ENCODE measurements around the gene UPK3BL1. TPM values are rescaled to one million over a fixed set of nuclear protein-coding genes. Genes with fewer than 3 reads are reported as not detected.
A peak's percentile ranks its signal among the peaks of the same experiment; 100 is the strongest.
"Not testable (repeated sequence)": the region's sequence is repeated elsewhere in the genome, so short reads cannot be mapped to it uniquely, and the experiment has no call there.

UPK3BL1 gene, protein sequence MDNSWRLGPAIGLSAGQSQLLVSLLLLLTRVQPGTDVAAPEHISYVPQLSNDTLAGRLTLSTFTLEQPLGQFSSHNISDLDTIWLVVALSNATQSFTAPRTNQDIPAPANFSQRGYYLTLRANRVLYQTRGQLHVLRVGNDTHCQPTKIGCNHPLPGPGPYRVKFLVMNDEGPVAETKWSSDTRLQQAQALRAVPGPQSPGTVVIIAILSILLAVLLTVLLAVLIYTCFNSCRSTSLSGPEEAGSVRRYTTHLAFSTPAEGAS
- 1 to 10 TPM; 9.6 to 9.7 TPM for total RNA-seq

DNA sequence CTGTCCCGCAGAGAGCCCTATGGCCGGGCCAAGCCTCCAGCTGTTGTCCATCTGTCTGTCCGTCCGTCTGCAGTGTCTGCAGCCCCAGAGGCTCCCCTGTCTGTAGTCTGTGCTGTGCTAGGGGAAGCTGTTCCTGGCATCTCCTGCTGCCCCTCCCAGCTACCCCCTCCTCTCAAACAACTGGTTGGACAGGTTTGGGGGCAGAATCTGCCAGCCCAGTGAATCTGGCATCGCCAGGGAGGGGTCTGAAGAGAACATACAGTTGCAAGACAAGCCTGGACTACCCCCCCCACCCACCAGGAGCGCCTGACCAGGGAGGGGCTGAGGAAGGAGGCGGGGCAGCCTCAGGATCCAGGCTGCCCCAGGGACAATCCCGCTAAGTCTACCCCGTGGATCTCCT is at the start of gene UPK3BL1:
Gene UPK3BL1, minus strand, starts transcription at position 101 of the 400 bp plus-strand sequence. Its CDS starts 50 bp downstream, at position 51.
- H3K4me1 Mint-ChIP-seq (ENCODE audit: low read depth); H3K9me3 Mint-ChIP-seq; intact Hi-C loops (cut with micrococcal nuclease); CTCF ChIA-PET; H3K27me3 Mint-ChIP-seq (ENCODE audit: low read depth); H3K27ac Mint-ChIP-seq; H3K4me3 Mint-ChIP-seq; DNase-seq; H3K36me3 Mint-ChIP-seq (ENCODE audit: low read depth): not testable (repeated sequence)

DNA sequence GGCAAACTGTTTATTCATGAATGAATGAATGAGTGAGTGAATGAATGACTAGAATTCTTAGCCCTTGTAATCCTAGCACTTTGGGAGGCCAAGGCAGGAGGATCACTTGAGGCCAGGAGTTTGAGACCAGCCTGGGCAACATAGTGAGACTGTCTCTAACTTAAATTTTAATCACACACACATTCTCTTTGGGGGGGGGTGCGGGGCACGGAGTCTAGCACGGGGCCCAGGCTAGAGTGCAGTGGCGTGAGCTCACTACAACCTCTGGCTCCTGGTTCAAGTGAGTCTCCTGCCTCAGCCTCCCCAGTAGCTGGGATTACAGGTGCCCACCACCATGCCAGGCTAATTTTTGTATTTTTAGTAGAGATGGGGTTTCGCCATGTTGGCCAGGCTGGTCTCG is 48.0 kb upstream of the UPK3BL1 start:
- DNase-seq; H3K4me1 Mint-ChIP-seq (ENCODE audit: low read depth); H3K27me3 Mint-ChIP-seq (ENCODE audit: low read depth); intact Hi-C loops (cut with micrococcal nuclease); H3K36me3 Mint-ChIP-seq (ENCODE audit: low read depth); H3K9me3 Mint-ChIP-seq; H3K27ac Mint-ChIP-seq; H3K4me3 Mint-ChIP-seq: not testable (repeated sequence)
- CTCF ChIA-PET, result interaction anchor here (1.2 kb wide), 1 partner anchor 385 kb away, joined by 3 read pairs; no protein-coding TSS in a partner anchor

DNA sequence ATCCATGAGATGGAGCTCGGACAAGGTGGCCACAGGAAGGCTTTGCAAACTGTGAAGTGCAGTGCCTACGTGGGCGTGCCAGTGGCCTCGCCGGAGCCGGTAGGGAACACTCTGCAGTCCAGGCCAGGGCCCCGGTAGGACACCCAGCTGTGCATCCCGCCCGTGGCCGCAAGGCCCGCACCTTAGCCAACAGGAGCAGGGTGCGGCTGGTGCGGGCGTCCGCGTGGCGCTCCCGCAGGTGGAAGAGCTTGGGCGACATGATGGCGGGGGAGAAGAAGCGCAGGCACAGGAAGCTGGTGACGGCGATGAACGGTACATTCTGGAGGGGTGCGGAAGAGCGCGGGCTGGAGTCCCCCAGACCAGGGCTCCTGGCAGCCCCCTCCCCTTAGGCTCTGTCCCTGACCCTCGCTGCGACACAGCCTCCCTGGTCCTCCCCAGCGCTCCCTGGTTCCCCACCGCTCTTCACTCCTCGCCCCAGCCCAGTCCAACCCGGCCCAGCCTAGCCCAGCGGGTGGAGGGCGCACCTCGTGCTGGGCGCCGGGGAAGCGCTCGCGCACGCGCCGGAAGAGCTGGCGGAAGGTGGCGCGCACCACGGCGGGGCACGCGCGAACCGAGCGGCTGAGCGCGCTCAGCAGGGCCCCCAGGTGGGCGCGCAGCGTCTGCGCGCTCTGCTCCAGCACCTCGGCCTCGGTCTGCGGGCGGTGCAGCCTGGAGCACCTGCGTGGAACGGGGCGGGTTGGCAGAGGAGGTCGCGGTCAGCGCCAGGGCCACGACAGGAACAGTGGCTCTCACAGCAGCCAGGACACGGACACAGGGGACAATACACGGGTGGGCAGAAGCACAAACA is 47.1 kb upstream of the UPK3BL1 start:
- intact Hi-C loops (cut with micrococcal nuclease); CTCF ChIA-PET; H3K4me1 Mint-ChIP-seq (ENCODE audit: low read depth); H3K4me3 Mint-ChIP-seq; H3K27ac Mint-ChIP-seq; DNase-seq; H3K27me3 Mint-ChIP-seq (ENCODE audit: low read depth); H3K9me3 Mint-ChIP-seq; H3K36me3 Mint-ChIP-seq (ENCODE audit: low read depth): not testable (repeated sequence)

DNA sequence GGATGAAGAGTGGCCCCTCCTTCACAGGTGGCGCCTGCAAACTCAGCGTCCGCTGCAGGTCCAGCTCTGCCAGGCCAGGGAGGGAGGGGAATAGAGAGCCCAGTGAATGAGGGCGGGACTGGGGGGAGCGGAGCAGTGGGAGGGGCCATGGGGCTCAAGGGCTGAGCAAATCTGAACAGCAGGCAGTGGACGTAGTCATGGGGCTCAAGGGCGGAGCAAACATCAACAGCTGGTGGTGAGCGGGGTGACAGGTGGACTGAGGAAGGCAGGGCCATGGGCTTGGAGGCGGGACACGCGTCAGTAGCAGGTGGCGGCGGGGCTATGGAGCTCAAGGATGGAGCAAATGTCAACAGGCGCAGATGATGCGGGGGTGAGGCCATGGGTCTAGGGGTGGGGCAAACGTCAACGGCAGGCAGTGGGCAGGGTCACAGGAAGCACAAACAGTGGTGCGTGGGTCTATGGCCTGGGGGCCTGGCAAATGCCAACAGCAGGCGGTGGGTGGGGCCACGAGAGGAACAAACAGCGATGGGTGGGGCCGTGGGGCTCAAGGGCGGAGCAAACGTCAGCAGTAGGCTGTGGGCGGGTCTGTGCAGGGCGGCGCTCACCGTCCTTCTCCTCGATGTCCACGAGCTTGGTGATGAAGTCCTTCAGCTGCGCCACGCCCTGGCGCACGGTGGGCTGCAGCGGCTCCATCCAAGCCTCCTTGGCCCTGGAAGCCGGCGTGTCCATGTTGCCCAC is 45.9 kb upstream of the UPK3BL1 start:
- H3K4me3 Mint-ChIP-seq; H3K27ac Mint-ChIP-seq; H3K4me1 Mint-ChIP-seq (ENCODE audit: low read depth); H3K27me3 Mint-ChIP-seq (ENCODE audit: low read depth); H3K36me3 Mint-ChIP-seq (ENCODE audit: low read depth); CTCF ChIA-PET; intact Hi-C loops (cut with micrococcal nuclease); H3K9me3 Mint-ChIP-seq; DNase-seq: not testable (repeated sequence)

DNA sequence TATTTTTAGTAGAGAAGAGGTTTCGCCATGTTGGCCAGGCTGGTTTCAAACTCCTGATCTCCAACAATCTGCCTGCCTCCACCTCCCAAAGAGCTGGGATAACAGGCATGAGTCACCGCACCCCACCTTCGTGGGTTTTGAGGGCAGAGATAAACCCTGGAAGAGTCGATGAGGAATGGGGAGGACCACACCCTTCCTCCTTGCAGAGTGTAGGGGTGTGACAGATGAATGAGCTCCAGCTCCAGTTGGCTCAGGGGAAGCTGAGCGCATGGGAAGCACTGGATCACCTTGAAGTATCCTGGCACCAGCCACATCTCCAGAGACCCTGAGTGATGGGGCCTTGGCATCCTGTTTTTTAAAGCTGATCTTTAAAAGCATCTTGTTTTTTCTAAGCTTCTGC is 40.0 kb upstream of the UPK3BL1 start:
- H3K4me1 Mint-ChIP-seq (ENCODE audit: low read depth); intact Hi-C loops (cut with micrococcal nuclease); H3K27me3 Mint-ChIP-seq (ENCODE audit: low read depth); H3K27ac Mint-ChIP-seq; CTCF ChIA-PET; H3K36me3 Mint-ChIP-seq (ENCODE audit: low read depth); H3K4me3 Mint-ChIP-seq; DNase-seq; H3K9me3 Mint-ChIP-seq: not testable (repeated sequence)

DNA sequence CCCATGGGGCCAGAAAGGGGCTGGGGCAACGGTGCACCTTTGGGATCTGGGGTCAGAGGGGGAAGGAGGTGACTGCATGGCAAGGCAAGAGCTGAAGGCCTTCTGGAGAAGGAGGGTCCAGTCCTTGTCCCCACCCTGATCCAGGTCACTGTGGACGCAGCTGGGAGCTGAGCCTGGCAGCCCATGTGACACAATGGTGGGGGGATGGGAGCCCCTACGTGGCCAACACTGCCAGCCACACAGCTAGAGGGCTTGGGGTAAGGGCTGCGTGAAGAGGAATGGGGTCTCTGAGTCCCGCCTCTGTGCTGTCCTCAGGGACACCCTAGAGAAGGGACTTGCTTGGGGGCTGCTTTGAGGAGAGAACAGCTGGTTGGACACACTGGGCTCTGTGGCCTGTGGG is 38.2 kb upstream of the UPK3BL1 start:
- H3K4me3 Mint-ChIP-seq; intact Hi-C loops (cut with micrococcal nuclease); H3K27ac Mint-ChIP-seq; H3K36me3 Mint-ChIP-seq (ENCODE audit: low read depth); H3K4me1 Mint-ChIP-seq (ENCODE audit: low read depth); H3K9me3 Mint-ChIP-seq; DNase-seq; H3K27me3 Mint-ChIP-seq (ENCODE audit: low read depth); CTCF ChIA-PET: not testable (repeated sequence)

DNA sequence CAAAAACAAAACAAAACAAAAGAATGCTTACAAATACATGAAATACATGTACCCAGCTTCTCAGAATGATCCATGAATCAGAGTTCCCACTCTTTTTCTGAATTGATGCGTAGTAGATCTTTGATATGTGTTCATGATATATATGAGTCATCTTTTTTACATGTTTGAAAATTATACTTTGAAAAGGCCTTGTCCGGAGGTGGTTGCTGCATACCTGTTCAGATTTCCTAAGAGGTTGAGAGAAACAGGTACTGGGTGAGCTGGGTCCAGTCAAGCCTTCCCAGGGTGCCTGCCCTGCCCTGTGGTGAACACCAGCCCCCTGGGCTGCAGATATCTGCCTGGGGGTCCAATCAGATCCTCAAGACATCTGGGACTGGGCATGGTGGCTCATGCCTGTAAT is 33.0 kb upstream of the UPK3BL1 start:
- H3K4me1 Mint-ChIP-seq (ENCODE audit: low read depth); CTCF ChIA-PET; H3K9me3 Mint-ChIP-seq; H3K36me3 Mint-ChIP-seq (ENCODE audit: low read depth); H3K27me3 Mint-ChIP-seq (ENCODE audit: low read depth); H3K4me3 Mint-ChIP-seq; intact Hi-C loops (cut with micrococcal nuclease); H3K27ac Mint-ChIP-seq: not testable (repeated sequence)
- peak; percentile 12 for DNase-seq

DNA sequence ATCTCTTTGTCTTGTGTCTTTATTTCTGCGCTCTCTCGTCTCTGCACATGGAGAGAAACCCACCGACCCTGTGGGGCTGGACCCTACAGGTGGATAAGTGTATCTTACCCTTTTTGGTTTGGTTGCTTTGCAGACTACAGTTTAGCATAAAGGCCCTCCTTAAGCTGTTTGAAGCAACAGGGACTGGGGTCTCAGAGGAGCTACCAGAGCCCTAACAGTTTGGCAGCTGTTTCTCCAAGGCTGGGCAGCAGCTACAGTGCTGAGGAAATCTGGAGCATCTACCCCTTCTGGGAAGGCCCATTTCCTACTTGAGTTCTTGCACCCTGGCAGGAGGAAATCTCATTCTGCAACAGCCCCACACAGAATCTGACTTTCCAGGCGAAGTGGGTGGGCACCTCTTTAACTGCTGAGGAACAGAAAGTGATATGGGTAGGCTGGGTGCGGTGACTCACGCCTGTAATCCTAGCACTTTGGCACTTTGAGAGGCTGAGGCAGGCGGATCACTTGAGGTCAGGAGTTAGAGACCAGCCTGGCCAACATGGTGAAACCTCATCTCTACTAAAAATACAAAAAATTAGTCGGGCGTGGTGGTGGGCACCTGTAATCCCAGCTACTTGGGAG is 31.0 kb upstream of the UPK3BL1 start:
- H3K27me3 Mint-ChIP-seq (ENCODE audit: low read depth); H3K4me3 Mint-ChIP-seq; intact Hi-C loops (cut with micrococcal nuclease); H3K9me3 Mint-ChIP-seq; CTCF ChIA-PET; H3K4me1 Mint-ChIP-seq (ENCODE audit: low read depth); DNase-seq; H3K36me3 Mint-ChIP-seq (ENCODE audit: low read depth); H3K27ac Mint-ChIP-seq: not testable (repeated sequence)

DNA sequence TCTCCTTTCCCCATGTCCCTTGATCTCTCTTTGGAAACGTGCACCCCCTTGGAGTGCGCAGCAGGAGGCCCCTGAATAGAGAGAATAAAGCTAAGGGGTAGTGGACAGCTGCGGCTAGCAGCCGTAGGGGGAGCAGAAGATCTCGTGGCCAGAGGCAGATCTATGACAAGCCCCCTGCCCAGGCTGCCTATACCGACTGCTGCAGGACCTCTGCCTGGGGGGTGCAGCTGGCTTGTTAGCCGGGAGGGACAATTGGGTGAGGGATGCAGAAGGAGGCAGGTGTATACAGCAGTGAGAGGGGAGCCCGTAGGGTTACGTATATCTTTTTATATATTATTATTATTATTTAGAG is 29.3 kb upstream of the UPK3BL1 start:
- H3K36me3 Mint-ChIP-seq (ENCODE audit: low read depth); H3K4me3 Mint-ChIP-seq; H3K4me1 Mint-ChIP-seq (ENCODE audit: low read depth); H3K27me3 Mint-ChIP-seq (ENCODE audit: low read depth); CTCF ChIA-PET; intact Hi-C loops (cut with micrococcal nuclease); H3K27ac Mint-ChIP-seq; H3K9me3 Mint-ChIP-seq; DNase-seq: not testable (repeated sequence)

DNA sequence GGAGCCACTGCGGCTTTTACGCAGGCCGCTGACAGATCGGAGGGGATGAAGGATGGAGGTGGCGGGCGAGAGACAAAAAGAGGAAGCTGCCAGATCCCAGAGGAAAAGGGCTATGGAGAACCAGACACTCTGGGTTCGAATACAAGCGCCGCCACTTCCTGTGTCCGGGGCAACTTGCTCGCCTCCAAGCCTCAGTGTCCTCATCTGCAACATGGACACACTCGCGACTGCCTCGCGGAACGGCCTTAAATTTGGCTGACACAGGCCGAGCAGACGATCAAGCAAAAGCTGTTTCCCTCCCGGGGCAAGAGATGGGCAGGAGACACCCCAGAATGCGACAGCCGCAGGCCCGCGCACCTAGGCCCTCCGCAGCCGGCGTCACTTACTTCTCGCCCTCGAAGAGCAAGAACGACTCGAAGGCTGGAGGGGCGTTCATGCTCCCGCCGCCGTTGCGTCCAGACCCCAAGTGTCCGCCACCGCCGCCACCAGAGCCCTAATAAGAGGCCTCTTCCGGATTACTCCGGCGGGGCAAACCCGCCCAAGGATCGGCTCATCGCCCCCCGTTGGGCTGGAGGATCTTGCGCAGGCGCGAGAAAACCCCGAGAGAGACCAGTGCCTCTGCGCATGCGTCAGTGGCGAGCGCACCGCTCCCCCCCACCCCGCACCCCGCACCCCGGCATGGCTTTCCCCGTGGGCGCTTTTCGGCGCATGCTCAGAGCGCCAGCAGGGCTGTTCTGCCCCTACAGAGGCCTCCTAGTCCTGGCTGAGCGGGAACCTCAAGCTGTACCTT is 28.8 kb upstream of the UPK3BL1 start, which contains the start of gene POLR2J2:
Gene POLR2J2, minus strand, starts transcription at position 498 of the 790 bp plus-strand sequence. Its CDS starts 62 bp downstream, at position 436.
- DNase-seq; CTCF ChIA-PET; H3K9me3 Mint-ChIP-seq; H3K27ac Mint-ChIP-seq; H3K36me3 Mint-ChIP-seq (ENCODE audit: low read depth); H3K27me3 Mint-ChIP-seq (ENCODE audit: low read depth); intact Hi-C loops (cut with micrococcal nuclease); H3K4me3 Mint-ChIP-seq; H3K4me1 Mint-ChIP-seq (ENCODE audit: low read depth): not testable (repeated sequence)

DNA sequence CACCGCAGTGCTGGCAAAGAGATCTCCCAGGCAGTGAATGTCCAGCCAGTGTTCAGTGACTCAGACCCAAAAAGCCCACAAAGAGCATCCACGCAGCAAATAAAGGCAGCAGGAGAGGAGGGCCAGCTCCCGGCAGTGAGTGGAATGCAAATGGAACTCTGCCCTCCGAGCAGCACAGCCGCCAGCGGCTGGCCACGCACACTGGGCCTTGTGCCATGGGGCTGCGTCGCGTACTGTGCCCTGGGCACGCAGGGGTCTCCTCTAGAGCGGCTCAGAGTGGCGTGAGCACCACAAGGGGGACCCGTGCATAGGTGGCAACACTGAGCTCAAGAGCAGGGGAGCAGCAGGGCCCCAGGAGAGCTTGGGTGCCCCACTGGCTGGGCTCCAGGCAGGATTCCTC is 24.9 kb upstream of the UPK3BL1 start:
- intact Hi-C loops (cut with micrococcal nuclease); H3K27me3 Mint-ChIP-seq (ENCODE audit: low read depth); DNase-seq; H3K27ac Mint-ChIP-seq; H3K4me1 Mint-ChIP-seq (ENCODE audit: low read depth); H3K4me3 Mint-ChIP-seq; CTCF ChIA-PET; H3K36me3 Mint-ChIP-seq (ENCODE audit: low read depth); H3K9me3 Mint-ChIP-seq: not testable (repeated sequence)

DNA sequence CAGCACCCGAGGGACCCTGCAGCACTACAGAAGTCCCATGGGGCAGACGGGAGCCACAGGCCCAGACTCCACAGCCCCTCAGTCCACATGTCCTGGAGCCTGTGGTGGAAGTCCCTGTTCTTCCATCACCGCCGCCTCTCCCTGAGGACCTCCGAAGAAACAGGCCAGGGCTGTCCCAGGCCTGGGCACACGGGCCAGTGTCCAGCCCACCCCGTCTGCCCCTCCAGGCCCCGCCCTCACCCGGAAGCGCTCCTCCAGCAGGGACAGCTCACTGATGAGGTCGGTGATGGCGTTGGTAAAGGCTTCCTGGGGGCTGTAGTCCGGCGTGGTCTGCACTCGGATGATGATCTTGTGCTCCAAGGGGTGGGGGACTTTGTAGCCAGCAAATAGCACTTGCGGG is 24.3 kb upstream of the UPK3BL1 start:
- H3K4me3 Mint-ChIP-seq; H3K36me3 Mint-ChIP-seq (ENCODE audit: low read depth); intact Hi-C loops (cut with micrococcal nuclease); H3K4me1 Mint-ChIP-seq (ENCODE audit: low read depth); CTCF ChIA-PET; H3K27me3 Mint-ChIP-seq (ENCODE audit: low read depth); H3K27ac Mint-ChIP-seq; DNase-seq; H3K9me3 Mint-ChIP-seq: not testable (repeated sequence)
